HG03571 (cell line): ENCODE measurements around the gene RTP4.
A peak's percentile ranks its signal among the peaks of the same experiment; 100 is the strongest.

ENCODE experiments used
- ATAC-seq: cut with Tn5 transposase; IDR thresholded peaks from one replicate; pipeline ENCODE4 v1.9.1; 2021; ENCODE audit not compliant: unreplicated experiment

The RTP4 gene, protein sequence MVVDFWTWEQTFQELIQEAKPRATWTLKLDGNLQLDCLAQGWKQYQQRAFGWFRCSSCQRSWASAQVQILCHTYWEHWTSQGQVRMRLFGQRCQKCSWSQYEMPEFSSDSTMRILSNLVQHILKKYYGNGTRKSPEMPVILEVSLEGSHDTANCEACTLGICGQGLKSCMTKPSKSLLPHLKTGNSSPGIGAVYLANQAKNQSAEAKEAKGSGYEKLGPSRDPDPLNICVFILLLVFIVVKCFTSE

DNA sequence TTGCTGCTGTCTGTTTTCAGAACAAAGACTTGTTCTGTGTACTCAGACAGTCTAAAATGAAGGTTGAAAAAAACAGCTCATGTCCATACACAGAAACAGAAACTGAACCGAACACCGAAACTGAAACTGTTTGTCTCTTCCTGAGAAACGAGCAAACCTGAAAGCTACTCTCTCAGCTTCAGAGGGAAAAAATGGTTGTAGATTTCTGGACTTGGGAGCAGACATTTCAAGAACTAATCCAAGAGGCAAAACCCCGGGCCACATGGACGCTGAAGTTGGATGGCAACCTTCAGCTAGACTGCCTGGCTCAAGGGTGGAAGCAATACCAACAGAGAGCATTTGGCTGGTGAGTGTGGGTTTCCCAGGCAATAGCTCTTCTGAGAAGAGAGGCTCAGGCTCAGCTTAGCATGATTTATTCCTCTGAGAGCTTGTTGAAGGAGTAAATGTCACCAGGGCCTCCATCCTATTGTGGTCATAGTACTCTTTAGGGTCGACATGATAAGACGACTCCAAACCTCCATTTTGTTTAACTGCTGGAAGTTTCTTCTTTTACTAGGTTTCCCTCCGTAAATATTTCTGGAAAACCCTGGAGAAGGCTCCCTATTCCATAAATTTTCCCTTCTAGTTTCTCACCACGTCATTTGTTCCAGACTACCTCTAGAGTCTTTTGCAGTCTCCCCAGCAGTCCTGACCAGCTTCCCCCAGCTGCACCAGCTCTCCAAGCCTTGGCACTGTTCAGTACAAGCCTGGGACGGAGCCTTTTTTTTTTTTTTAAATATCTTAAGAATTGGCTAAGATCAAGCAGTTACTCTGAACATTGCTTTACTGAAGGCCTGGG lies at the start of gene RTP4:
RTP4 (plus strand) TSS at position 135 of the 838 bp plus-strand sequence; CDS start at position 192, 57 bp downstream.
- peak; percentile 95 for ATAC-seq

DNA sequence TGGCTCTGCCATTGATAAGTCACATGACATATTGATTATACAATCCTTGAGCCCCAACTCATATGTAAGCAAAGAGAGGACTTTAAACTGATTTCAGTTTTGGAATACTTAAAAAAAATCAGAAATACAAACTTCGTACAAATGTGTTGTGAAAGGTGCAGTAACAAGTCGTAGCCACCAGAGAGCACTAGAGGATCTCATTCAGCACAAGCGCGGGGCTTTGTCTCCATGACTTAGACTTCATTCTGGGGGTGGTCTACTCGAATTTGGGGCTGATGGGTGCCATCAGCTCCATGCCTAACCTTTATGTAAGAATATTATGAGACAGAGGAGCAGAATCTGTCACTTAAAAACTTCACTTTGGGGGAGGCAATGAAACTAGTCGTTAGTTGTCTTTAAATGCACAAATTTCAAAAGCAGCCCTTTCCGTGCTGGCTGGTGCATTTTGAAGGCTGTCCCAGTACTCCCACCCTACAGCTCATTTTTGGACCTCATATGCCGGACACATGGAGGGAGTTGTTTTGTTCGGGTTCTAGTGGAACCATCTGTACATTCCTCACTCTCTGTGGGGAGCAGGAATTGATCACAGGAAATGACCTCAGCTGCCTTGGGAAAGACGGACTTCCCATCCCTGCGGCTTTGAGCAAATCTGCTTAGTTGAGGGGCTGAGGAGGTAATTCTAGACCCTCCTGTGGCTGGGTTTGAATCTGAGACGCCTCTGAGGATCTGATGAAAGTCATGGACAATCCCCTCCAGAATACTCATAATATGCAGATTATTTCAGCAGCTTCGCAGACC lies 49.2 kb upstream of the RTP4 start:
- ATAC-seq, result no peak

DNA sequence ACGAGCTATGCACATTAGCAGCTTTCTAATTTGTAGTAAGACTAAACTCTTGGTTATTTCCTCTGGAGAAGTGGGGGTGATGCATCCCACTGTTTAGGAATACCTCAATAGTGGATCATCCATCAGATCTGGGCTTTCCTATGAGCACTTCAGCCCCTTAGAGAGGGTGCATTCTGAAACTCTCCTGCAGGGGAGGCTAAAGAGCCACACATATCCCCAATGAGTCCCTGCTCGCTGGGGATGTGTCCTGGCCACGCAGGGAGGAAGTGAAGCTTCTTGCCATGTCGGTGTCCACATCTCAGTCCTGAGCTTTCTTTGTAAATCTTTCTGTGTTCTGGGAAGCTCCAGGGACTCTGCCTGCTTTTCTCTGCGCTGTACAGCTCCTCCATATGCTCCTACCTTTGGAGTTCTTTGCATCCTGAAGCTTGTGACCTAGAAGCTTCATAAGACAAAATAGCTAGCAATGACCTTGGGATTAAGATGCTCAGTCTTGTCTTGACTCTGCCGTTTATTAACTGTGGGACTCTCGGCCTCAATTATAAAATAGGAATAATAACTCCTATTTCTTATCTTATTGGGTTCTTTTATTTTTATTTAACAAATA lies 48.4 kb upstream of the RTP4 start:
- ATAC-seq, result peak; percentile 89

DNA sequence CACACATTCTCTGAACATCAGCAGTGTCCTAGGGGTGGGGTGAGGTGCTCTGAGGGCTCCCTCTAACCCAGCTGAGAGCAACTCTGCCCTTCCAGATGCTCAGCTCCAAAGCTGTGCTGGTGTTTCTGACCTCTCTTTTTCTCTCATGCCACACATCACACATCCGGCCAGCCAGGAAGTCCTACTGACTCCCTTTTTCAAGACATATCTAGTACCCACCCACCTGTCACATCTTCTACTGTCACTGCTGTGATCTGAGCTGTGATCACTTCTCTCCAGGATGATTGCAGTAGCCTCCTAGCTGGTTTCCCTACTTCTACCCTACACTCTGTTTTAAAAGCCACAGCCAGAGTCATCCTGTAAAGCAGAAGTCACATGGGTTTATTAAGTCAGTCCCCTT lies 46.4 kb upstream of the RTP4 start:
- ATAC-seq, result no peak

DNA sequence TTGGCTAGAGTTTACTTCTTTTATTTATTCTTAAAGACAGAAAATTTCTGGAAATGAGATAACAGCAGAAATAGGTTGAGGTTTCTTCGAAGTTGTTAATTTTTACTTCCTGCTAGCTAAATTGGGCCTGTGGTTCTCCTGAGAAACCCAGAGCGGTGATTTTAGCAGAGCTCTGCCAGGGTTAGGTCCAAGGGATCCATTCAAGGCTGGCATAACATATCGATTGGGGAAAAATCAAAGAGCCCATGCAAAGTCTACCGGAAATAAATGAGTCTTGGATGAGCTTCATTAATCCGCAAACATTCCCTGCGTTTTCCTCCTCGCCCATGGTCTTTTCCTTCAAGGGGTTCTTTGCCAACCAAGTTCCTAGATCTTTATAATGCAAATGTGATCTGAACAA lies 45.9 kb upstream of the RTP4 start:
- no peak for ATAC-seq

DNA sequence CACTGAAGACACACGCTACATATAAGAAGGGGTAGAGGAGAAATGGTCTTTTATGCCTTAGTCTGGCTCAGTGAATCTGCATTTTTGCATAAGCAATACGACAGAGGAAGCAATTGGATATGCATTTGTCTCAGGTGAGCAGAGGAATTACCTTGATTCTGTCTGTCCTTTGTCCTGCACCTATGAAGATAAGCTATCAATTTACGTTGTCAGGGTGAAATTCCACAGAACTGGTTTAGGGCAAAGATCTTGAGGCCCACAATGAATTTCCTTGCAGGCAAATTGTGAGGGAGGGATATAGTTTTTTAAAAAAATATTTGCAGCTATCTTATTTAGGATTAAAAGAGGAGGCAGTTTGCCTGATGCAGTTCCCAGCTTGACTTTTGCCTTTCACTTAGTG lies 45.1 kb upstream of the RTP4 start:
- ATAC-seq, result no peak

DNA sequence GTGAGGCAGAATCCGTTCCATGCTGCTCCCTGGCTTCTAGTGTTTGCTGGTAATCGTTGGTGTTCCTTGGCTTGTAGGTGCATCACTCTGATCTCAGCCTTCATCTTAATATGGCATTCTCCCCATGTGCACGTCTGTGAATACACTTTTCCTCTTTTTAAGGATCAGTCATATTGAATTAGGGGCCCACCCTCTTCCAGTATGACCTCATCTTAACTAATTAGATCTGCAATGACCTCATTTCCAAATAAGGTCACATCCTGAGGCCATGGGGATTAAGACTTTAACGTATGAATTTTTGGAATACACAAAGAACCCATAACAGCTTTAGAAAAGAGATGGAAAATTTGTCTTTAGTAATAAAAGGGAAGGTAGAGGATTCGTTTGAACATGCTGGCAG lies 42.6 kb upstream of the RTP4 start:
- ATAC-seq, result no peak

DNA sequence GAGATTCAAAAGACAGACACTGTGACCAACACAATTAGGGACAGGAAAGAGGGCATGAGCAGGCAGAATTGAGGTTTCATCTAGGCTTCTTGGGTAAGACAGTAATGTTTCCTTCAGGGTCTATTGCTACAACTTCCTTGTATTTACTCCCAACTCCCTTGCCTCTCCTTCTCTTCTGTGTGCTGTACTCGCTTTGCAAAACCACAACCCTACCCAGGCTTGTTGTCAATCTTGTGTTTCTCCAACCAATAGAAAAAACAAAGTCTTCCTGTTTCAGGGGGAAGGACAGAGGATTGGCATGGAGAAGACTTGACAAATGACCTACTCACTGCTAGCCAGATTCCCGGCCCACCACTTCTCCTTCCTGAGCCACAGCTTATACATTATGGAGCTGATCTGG lies 40.3 kb upstream of the RTP4 start:
- ATAC-seq, result no peak

DNA sequence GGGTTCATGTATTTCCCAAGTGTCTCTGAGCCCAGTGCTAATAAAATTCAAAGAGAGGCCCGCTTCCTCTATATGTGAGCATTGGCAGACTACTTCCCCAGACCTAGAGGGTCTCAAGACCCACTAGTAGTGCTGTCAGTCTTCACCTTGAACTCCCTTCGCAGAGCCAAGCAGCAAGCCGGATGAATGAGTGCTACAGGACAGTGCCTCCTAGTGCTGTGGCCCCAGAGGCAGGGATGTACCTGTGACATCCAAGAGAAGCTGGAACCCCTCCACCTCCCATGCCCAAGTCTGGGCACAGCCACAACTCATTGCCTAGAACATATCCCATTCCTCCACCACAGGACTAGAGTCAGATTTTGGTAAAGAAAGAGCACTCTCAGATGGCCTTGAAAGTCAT lies 39.5 kb upstream of the RTP4 start:
- ATAC-seq, result no peak

DNA sequence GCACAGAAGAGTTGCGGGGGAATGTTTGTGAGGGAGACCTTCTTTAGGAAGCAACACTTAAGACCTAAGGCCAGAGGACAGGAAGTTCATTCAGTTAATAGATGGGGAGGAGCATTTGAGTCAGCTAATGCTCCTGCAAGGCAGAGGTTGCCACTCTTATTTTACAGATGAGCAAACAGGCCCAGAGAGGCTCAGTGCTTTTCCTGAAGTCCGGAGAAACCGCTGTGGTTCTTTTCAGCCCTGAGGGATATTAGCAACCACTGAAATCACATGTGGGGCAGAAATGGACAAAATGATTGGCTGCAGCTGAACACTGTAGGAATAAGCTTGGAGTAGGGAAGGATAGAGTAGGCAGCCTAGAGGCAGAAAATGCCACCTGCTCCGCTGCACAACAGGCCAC lies 33.3 kb upstream of the RTP4 start:
- ATAC-seq, result no peak

DNA sequence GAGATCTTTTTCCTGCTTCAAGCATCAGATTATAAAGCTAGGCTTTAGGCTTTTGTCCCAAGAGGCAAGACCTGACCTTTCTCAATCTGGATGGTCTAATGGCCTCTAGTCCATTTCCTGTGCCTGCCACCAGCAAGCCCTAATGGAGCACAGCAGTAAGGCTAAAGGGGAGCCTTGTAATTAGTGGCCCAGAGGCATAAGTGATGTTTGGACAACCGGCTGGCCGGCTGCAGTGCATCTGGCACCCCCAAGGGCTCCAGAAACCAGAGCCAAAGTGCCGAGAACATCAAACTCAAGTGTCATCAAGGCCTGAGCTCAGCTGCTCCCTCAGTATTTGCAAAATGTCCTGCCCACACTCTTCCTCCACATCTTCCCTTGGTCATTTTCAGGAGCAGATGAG lies 31.9 kb upstream of the RTP4 start:
- ATAC-seq, result no peak

DNA sequence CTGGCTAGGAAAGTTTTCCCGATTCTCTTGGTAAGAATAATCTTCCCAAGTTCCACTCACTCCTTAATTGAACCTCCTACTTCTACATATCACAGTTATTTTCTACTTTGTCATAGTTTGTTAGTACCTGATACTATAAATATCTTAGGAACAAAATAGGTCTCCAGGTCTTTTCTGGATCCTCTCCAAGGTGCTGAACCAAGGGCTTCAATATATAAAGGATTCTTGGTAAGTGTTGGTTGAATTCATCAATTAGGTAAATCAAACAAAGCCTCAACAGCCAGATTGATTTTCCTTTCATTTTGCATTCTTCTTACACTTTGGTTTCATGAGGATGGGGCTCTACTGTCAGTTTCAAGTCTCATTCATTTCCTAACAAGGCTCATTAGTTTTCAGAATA lies 27.6 kb upstream of the RTP4 start:
- no peak for ATAC-seq

DNA sequence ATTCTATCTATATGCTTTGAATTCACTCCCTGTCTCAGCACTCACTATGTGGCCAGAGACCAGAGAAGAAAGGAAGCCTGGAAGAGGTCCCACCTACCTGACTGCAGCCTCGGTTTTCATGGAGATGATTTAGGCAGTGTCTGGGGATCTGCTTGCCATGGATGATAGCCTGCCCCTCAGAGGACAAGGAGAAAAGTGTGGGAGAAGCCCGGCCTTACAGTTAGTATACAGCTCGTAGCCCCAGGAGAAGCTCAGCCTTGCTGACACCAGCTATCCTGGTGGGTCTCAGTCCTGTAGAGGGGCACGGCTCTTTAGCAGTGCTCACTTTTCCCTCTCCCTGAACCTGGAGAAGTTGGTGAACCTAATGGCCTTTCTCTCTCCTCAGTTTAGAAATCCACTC lies 25.9 kb upstream of the RTP4 start:
- no peak for ATAC-seq

DNA sequence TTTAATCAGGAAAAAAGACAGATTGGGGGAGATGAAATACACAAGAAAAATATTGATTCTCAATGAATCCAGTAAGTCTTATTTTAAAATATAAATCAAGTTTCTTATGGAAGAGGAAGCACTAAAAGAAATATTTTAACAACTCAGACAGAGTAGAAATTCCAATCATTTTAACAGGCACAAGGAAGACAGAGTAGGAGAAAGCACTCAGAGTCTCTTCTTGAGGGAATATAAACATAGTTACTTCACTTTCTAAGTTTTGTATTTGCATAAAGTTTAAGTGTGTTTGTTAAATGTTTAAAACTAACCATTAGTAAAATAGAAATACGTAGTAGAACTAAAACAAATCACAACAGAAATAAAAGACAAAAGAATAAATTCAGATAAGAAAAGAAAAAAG lies 24.5 kb upstream of the RTP4 start:
- no peak for ATAC-seq

DNA sequence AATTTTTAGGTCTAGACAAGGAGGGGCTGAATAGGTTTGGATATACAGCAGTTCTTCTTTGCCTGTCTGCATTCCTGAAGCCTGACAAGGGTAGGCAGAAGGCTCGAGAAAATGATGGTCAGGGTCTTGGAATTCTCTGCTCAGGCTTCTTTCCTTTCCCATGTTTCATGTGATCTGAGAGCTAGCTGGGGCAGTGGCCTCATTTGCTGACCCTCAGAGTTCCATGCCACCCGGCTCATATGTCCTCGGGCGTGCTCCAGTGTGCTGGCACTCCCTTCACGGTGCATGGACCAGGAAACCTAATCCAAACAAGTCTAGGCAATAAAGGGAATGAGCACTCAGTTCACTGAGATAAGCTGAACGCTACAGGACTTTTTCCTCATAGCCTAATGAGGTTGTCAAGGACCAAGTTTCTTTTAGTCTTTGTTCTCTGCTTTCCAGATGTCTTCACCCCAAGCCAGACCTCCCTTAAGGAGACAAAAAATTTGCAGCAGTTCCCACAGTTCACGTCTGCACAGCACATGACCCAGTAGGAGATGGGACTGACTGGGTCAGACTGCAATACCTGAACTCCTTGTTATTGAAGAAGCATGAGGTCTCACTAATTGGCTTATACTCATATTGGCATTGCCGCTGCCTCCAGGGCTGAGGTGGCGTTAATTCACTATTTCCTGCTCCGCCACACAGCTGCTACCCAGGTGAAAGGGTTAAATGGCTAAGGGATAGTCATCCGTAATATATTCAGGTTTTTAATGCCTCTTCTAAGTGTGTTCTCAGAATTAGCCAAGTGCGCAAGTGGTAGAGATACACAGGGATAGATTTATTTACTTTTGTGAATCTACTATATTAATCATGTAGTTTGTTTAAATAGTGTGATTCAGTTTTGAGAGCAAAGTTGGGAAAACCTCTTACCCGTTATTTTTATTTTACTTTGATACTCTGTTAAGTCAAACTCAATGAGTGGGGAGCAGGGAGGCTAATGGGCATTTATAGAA lies 15.3 kb upstream of the RTP4 start:
- no peak for ATAC-seq

DNA sequence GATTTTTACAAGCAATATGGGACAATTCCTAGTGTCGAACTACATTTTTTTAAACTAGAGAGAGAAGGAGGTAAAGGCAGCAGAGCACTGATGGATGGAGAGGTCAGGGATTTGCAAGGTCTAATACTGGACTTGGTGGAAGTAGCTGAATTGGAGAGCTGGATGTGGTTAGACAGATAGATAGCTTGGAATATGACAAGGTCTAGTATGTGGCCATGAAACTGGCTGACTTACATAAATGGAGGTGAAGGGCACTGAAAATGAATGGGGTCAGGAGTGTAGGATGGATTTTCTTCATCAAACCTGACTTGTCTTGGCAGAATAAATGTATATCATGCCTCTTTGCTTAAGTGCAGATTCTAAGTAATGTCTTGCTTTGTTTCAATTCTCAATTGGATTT lies 10.1 kb upstream of the RTP4 start:
- ATAC-seq, result no peak

DNA sequence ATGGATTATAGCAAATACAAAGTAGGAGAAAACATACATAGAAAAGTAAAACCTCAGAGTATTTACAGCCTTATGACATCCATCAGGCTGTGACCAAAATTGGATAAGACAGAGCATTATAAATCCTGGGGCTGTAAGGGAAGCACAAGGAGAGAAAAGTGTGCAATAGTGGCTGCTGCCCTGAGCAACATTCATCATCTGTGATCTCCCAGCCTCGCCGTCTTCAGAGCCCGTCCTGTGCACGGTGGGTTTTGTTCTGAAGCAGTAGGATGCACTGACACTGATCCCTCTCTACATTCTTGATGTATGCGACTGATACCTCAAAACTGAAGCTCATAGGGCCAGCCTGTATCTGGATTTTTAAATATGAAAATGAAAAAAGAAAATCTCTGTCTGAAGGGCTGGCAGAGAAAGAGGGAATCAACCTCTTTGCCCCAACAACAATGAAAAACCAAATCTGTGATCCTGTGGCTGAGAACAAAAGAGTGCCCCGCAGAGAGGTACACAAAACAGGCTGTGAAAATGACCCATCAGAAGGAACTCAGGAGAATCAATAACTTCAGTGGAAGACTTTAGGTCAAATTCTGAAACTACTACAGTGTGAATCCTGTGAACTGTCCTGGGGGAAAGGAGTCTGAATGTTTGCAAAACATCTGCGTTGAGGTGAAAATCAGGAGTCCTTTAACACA lies 8.2 kb upstream of the RTP4 start:
- ATAC-seq, result no peak

DNA sequence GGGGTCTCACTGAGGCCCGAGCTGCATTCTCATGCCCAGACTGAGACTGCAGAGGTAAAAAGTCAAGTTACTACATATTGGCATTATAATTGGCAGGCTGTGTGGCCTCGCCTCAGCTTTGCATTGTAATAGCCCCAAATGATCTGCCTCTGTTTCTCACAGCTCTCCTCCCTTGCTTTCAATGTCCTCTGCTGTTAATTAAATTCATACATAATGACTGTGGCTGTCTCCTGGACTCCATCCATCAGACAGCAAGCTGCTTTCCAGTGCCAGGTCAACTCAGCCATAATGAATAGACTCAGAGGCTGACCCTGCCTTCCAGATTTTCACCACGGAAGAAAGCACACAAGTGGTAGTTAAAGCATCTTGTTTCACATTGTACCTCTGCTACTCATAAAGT lies 7.6 kb upstream of the RTP4 start:
- no peak for ATAC-seq

DNA sequence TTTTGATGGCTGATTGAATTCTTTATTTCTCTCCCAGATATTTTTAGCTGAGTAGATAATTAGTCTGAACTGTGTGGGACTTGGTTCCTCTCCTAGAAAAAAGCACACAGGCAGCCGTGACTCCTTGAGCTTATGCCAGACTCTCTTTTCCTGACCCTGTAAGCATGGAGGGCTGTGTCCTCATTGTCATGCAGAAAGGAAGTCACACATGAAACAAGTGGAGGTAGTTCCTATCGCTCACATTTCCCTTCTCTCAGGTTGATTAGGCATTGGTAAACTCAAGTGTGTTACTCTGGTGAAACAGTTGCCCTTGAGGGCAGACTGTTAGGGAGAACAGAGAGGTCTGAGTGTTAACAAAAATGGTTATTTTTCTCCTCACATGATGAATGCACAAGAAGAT lies 6.3 kb upstream of the RTP4 start:
- ATAC-seq, result peak; percentile 57
